Thyroid gland (tissue), 4 donors: ENCODE data around the gene CCDC178.

Experiments used
- CTCF ChIP-seq, 6 experiments: fragments of 200-600 bp in 3 of 6; fragments of 450-650 bp in 3 of 6; sonication (generic) in 3 of 6; IDR thresholded peaks; one replicate each; pipeline ENCODE4 v1.5.1; 2016 to 2019; ENCODE audit warnings: antibody characterized with exemption in 6 of 6, mild to moderate bottlenecking in 2 of 6, inconsistent platforms in 1 of 6, moderate library complexity in 1 of 6
- POLR2A ChIP-seq, 2 donors: fragments of 450-650 bp; IDR thresholded peaks; one replicate each; pipeline ENCODE4 v1.6.1; 2017; ENCODE audit warnings: antibody characterized with exemption in 2 of 2, mild to moderate bottlenecking in 2 of 2, moderate library complexity in 1 of 2

- TF ChIP-seq CTCF (IDR thresholded peaks at IDR 0.05) = peak in 4 of 6 experiments; percentile 17 to 60 (median 36)
- no peak for TF ChIP-seq POLR2A (IDR thresholded peaks at IDR 0.05)
These were observed 229.8 kb downstream of the CCDC178 start for GRCh38 chr18:33210575-33211189.
